Skeletal muscle tissue (tissue), 4 donors: ENCODE data around the gene WSCD2. TPM values are rescaled to one million over a fixed set of nuclear protein-coding genes. Genes with fewer than 3 reads are reported as not detected.

Experiments
- H3K27ac ChIP-seq: one replicate; pipeline ENCODE4 v1.7.0; 2013; ENCODE audit warnings: mild to moderate bottlenecking, low read depth, low read length, inconsistent platforms
- H3K27me3 ChIP-seq, 3 donors: one replicate each; pipeline ENCODE4 v1.7.0; 2013; ENCODE audit warnings: low read length in 3 of 3; ENCODE audit not compliant: control insufficient read depth in 3 of 3, insufficient read depth in 3 of 3
- H3K36me3 ChIP-seq, 3 donors: one replicate each; pipeline ENCODE4 v1.7.0; 2013; ENCODE audit warnings: low read length in 3 of 3; ENCODE audit not compliant: control insufficient read depth in 3 of 3, insufficient read depth in 3 of 3
- H3K4me1 ChIP-seq, 3 donors: one replicate each; pipeline ENCODE4 v1.7.0; 2013; ENCODE audit warnings: low read length in 3 of 3, mild to moderate bottlenecking in 3 of 3; ENCODE audit not compliant: control insufficient read depth in 3 of 3, insufficient read depth in 3 of 3
- H3K4me3 ChIP-seq, 3 donors: one replicate each; pipeline ENCODE4 v1.7.0; 2013; ENCODE audit warnings: low read length in 3 of 3
- H3K9ac ChIP-seq, 3 donors: one replicate each; pipeline ENCODE4 v1.7.0; 2013; ENCODE audit warnings: low read length in 3 of 3, mild to moderate bottlenecking in 3 of 3, moderate library complexity in 2 of 3, low read depth in 1 of 3
- H3K9me3 ChIP-seq, 3 donors: one replicate each; pipeline ENCODE4 v1.7.0; 2013; ENCODE audit warnings: low read length in 3 of 3; ENCODE audit not compliant: control insufficient read depth in 3 of 3
- total RNA-seq: library from RNA; depleted of rRNA; stranded (reverse); fragments of >200 nt; gene quantifications from one replicate; pipeline ENCODE4 v1.2.3, GENCODE V29; 2014
- donor health status: Osteomylitis.

WSCD2 gene
- total RNA-seq, 1 donor from 2014 or later: 5.7 TPM

- Histone ChIP-seq H3K36me3 (no peaks in the 10 kb centered on the region), H3K4me1 (peaks cover 2 to 12% (median 5%) of the 10 kb centered on the region in 3 donors), H3K9me3 (no peaks in the 10 kb centered on the region), H3K27me3 (peaks cover 0 to 5% (median 4%) of the 10 kb centered on the region in 3 donors), H3K27ac (no peak overlapping the region), H3K9ac (no peak overlapping the region), H3K4me3 (no peak overlapping the region)
These were observed 12.4 kb upstream of the WSCD2 start for GRCh38 chr12:108116699-108117098.

GRCh38 chr12:108117163-108117849, 11.8 kb upstream of the WSCD2 start:
- Histone ChIP-seq H3K9ac (no peak overlapping the region), H3K36me3 (no peaks in the 10 kb centered on the region), H3K27me3 (peaks cover 0 to 5% (median 4%) of the 10 kb centered on the region in 3 donors), H3K27ac (no peak overlapping the region), H3K4me1 (peaks cover 2 to 12% (median 5%) of the 10 kb centered on the region in 3 donors), H3K4me3 (no peak overlapping the region), H3K9me3 (no peaks in the 10 kb centered on the region)

GRCh38 chr12:108117902-108118301, 11.2 kb upstream of the WSCD2 start:
- Histone ChIP-seq H3K4me3 (no peak overlapping the region), H3K27me3 (peaks cover 0 to 5% (median 4%) of the 10 kb centered on the region in 3 donors)

GRCh38 chr12:108119126-108119973, 9.7 kb upstream of the WSCD2 start:
- Histone ChIP-seq H3K9me3 (peaks cover 0 to 3% (median 0%) of the 10 kb centered on the region in 3 donors), H3K4me3 (no peak overlapping the region), H3K27ac (no peak overlapping the region), H3K36me3 (no peaks in the 10 kb centered on the region), H3K4me1 (peaks cover 0 to 3% (median 0%) of the 10 kb centered on the region in 3 donors), H3K9ac (no peak overlapping the region), H3K27me3 (peaks cover 0 to 6% (median 4%) of the 10 kb centered on the region in 3 donors)

More at GRCh38 chr12:108117902-108118301, 11.2 kb upstream of the WSCD2 start:
- Histone ChIP-seq H3K4me1 (peaks cover 0 to 7% (median 4%) of the 10 kb centered on the region in 3 donors), H3K9ac (no peak overlapping the region), H3K36me3 (no peaks in the 10 kb centered on the region), H3K9me3 (peaks cover 0 to 3% (median 0%) of the 10 kb centered on the region in 3 donors), H3K27ac (no peak overlapping the region)

DNA sequence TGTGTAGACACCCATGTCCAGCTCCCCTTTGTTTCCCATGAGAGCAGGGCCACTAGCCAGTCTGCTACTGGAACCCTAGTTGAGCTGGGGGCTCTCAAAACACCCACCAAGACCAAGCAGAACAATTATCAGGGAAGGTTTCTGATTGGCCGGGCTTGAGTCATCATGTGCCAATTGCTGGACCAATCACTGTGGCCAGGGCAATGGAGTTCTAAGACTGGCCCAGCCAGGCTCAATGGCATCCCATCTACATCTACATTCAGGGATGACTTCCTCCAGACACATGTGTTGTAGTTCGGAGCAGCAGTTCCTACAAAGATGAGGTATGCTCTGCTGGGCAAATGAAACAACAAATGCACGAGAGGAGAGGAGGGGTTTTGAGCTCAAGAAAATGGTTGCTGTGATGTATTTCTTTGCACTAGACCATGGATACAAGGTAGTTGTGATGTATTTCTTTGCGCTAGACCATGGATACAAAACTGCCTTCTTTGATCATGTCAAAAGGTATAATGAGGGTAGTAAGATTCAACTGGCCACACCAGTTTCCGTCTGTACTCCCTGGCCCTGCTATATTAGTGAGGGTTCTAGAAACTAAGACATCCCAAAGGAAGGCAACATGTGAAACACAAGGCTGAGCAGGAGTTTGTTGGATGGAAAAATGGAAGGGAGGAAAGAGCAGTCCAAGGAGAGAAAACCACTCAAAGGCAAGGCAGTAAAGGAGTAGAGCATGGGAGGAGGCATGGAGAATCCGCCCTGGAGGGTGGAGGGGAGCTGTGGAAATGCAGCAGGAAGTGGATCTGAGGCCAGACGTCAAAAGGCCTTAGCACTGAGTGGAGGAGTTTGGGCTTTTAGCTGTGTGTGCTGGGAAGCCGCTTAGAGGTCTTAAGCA, 8.9 kb upstream of the WSCD2 start:
- peaks cover 0 to 3% (median 0%) of the 10 kb centered on the region in 3 donors for H3K9me3 ChIP-seq
- no peak overlapping the region for H3K9ac ChIP-seq
- no peaks in the 10 kb centered on the region for H3K36me3 ChIP-seq
- H3K27me3 ChIP-seq: peaks cover 0 to 6% (median 4%) of the 10 kb centered on the region in 3 donors
- H3K27ac ChIP-seq: no peak overlapping the region
- H3K4me3 ChIP-seq: no peak overlapping the region
- peaks cover 0 to 3% (median 0%) of the 10 kb centered on the region in 3 donors for H3K4me1 ChIP-seq

GRCh38 chr12:108120863-108121165, 8.3 kb upstream of the WSCD2 start:
- peaks cover under 1 to 4% (median 4%) of the 10 kb centered on the region in 3 donors for H3K27me3 ChIP-seq

DNA sequence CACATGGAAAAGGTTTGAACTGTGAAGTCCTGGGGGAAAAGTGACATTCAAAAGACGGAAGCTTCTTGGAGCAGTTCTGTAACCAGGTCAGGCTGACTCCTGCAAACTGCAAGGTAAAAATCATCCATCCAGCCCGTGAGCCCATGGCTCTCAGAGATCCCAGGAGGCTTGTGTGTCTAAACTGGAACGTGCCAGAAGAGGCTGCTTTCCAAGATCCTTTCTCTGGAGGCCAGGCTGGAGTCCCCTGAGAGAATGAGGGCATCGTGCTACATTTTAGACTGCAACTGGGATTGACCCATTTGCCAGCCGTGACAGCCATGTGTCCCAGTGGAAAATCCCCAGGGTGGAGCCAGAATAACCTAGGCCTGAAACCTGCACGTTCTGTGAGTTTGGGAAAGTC, 7.8 kb upstream of the WSCD2 start:
- no peak overlapping the region for H3K4me3 ChIP-seq
- H3K27me3 ChIP-seq: peaks cover 3 to 6% (median 4%) of the 10 kb centered on the region in 3 donors
- H3K36me3 ChIP-seq: no peaks in the 10 kb centered on the region

More at GRCh38 chr12:108120863-108121165, 8.3 kb upstream of the WSCD2 start:
- no peak overlapping the region for H3K9ac ChIP-seq
- peaks cover 0 to 3% (median 0%) of the 10 kb centered on the region in 3 donors for H3K9me3 ChIP-seq
- no peak overlapping the region for H3K4me3 ChIP-seq
- no peak overlapping the region for H3K27ac ChIP-seq
- no peaks in the 10 kb centered on the region for H3K36me3 ChIP-seq
- H3K4me1 ChIP-seq: peaks cover 0 to 3% (median 0%) of the 10 kb centered on the region in 3 donors

GRCh38 chr12:108121728-108122471, 7.2 kb upstream of the WSCD2 start:
- Histone ChIP-seq H3K9me3 (peaks cover 0 to 3% (median 0%) of the 10 kb centered on the region in 3 donors), H3K4me3 (no peak overlapping the region), H3K9ac (no peak overlapping the region), H3K27ac (no peak overlapping the region), H3K27me3 (peaks cover 4 to 11% (median 6%) of the 10 kb centered on the region in 3 donors), H3K4me1 (no peaks in the 10 kb centered on the region), H3K36me3 (no peaks in the 10 kb centered on the region)

More for the DNA sequence above, 7.8 kb upstream of the WSCD2 start:
- peaks cover 0 to 3% (median 0%) of the 10 kb centered on the region in 3 donors for H3K9me3 ChIP-seq
- no peak overlapping the region for H3K27ac ChIP-seq
- no peaks in the 10 kb centered on the region for H3K4me1 ChIP-seq
- H3K9ac ChIP-seq: no peak overlapping the region

GRCh38 chr12:108122644-108123043, 6.4 kb upstream of the WSCD2 start:
- peaks cover 5 to 16% (median 12%) of the 10 kb centered on the region in 3 donors for H3K27me3 ChIP-seq
- H3K4me3 ChIP-seq: no peak overlapping the region

More at GRCh38 chr12:108122644-108123043, 6.4 kb upstream of the WSCD2 start:
- no peak overlapping the region for H3K27ac ChIP-seq
- H3K9ac ChIP-seq: no peak overlapping the region
- peaks cover 0 to 3% (median 0%) of the 10 kb centered on the region in 3 donors for H3K9me3 ChIP-seq
- no peaks in the 10 kb centered on the region for H3K36me3 ChIP-seq
- peaks cover 0 to 4% (median 0%) of the 10 kb centered on the region in 3 donors for H3K4me1 ChIP-seq
